HG02973 (cell line): ENCODE data around the gene TAF15.

Experiments
- ATAC-seq: cut with Tn5 transposase; IDR thresholded peaks from one replicate; pipeline ENCODE4 v1.9.1; 2021; ENCODE audit warnings: moderate library complexity; ENCODE audit not compliant: unreplicated experiment

Gene TAF15

DNA sequence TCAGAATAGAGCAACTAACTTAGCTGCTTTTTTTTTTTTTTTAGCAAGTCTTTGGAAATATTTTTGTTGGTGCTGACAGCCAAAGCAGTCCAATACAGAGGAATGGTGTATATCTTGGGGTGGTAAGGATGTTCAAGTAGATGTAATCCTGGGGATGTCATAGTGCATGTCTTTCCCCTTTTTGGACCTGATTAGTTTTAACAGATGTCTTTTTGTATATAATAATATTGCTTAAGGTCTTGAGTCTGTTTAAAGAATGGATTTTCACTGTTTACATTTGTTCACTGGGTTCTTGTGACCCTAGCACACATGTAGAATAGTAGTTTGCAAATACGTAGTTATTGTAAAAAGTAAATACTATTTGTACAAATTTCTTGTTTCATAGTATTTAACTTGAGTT, 7.9 kb downstream of the TAF15 start:
- ATAC-seq, result no peak

DNA sequence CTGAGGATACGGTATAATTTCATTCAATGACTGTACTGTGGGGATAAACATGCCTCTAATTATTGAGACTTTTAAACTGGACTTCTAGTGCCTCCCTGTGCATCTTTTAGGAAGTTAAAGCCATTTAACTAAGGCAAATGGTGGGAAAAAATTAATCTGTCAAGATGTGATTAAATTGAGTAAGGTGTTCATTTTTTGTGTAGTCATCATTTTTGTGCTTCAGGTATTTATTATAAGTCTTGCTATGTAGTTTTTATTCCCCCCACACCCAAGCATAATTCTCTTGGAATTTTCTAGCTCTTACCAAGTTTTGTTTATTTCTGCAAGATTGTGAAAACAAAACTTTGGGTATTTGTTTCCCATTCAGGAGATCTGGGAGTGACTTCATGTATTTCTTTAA, 10.2 kb downstream of the TAF15 start:
- ATAC-seq, result no peak

- ATAC-seq, result no peak
Observed at GRCh38 chr17:35821308-35821707, 12.0 kb downstream of the TAF15 start.

DNA sequence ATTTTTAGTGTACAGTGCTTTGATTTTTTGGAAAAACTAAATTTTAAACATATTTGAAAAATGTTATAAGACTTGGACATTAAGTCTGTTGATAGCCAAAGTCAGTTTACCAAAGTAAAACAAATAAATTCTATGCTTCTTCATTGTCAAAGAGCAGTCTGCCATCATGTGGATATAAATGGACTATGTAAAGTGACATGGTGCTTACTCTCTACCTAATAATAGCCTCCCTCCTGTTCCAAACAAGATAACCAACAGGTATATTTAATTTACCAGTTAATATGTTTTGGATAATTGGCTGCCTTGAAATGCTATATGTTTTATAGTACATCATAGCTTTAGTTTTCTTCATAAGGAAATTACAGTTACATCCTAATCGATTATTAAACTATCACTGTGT, 15.9 kb downstream of the TAF15 start:
- no peak for ATAC-seq

GRCh38 chr17:35841101-35841500, 31.8 kb downstream of the TAF15 start:
- no peak for ATAC-seq

GRCh38 chr17:35841505-35841904, 32.2 kb downstream of the TAF15 start:
- no peak for ATAC-seq

GRCh38 chr17:35842239-35842638, 33.0 kb downstream of the TAF15 start:
- ATAC-seq, result no peak

- ATAC-seq, result no peak
Observed at GRCh38 chr17:35843698-35844097, 34.4 kb downstream of the TAF15 start.

- ATAC-seq, result no peak
Observed at GRCh38 chr17:35844547-35844946, 35.3 kb downstream of the TAF15 start.

DNA sequence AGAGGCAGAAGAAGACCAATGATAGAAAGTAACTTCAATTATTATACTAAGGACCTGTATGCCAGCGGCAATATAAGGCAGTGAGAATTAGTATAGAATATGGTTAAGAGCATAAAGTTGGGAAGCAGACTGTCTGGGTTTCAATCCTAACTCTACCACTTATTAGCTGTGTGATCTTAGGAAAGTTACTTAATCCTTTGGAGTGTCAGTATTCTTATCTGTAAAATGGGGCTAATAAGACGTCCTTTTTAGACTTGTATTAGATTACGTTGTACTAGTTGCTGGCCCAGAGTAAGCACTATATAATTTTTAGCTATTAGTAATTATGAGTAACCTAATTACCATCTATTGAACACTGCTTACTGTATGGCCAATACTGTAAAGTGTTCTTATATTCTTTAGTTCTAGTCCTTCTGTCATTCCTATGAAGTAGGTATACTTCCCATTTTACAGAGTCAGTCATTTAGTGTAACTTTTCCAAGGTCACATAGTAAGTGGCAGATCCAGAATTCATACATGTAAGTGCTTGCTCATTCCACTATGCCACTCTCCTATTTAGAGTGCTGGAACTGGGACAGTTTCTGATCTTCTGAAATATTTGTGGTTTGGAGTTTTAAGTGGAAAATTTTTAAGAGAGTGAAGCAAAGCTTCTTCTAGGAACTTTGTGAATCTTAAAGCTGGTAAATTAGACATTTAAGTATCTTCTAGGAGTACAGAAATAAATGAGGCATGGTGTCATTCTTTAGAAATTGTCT, 36.9 kb downstream of the TAF15 start:
- ATAC-seq, result no peak

DNA sequence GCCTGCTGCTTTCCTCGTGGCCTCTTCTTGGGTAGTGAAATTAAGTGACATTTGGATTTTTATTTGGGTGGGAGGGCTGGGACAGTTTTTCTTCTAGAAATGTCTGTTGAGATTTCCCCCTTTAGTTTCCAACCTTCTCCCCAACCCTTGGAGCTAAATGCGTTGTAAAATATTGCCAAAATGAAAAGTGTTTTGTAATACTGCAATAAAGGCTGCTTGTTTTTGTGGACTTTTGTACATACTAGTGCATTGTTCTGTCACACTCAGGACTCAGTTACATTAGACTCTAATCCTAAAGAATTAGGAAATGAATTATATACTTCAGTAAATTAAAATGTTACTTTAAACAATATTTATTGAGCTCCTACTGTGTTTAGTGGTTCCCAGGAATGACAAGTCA, 37.7 kb downstream of the TAF15 start:
- no peak for ATAC-seq

- no peak for ATAC-seq
Observed at GRCh38 chr17:35847633-35848373, 38.5 kb downstream of the TAF15 start.

DNA sequence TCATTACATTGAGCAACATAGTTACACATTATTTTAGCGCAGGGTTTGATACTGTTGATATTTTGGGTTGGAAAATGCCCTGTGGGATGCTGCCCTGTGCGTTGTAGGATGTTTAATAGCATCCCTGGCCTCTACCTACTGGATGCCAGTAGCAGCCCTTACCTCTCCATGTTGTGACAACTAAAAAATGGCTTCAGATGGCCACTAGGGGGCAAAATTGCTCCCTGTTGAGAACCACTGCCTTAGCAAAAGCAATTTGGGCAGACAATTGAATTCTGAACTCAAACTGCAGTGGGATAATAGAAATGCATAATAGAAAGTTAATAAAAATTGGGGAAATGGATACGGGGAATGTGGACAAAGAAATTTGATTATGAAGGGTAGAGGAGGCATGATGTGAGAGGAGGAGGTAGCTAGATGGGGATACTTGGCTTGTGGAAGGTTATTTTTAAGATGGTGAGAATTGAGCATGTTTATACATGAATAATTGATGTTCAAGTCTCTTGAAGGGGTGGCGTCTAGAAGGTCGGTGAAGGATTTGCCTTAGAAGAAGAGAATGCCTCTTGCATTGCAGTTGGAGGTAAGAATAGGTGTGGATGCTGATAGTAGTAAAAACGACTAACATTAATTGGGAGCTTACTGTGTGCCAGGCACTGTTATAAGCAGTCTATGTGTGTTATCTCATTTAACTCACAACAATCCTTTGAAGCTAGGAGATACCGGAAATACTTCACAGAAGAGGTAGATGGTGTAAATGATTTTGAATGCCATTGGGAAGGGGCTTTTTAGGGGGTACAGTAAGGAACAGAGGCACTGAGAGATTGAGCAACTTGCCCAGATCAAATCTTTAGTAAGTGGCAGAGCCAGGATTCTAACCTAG, 40.4 kb downstream of the TAF15 start:
- ATAC-seq, result no peak

GRCh38 chr17:35855965-35856364, 46.7 kb downstream of the TAF15 start:
- ATAC-seq, result no peak

- ATAC-seq, result no peak
Observed at GRCh38 chr17:35856603-35857002, 47.3 kb downstream of the TAF15 start.

DNA sequence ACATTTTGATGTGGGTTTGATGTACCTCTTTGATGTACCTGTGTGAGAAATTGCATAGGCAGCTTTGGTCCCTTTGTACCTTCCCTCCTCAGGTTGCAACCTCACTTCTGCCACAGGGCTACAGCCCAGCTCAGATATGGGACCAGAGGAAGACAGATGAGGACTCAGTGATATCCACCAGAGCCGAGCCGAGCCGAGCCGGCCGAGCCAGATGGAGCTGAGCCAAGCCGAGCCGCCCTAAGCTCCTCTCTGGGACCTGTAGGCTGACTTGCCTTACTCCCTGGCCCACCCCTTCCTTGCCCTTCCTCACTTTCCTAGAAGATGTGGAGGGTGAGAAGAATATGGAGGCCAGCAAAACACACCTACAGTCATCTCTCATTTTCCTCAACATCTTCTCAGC, 55.6 kb downstream of the TAF15 start:
- ATAC-seq, result no peak

DNA sequence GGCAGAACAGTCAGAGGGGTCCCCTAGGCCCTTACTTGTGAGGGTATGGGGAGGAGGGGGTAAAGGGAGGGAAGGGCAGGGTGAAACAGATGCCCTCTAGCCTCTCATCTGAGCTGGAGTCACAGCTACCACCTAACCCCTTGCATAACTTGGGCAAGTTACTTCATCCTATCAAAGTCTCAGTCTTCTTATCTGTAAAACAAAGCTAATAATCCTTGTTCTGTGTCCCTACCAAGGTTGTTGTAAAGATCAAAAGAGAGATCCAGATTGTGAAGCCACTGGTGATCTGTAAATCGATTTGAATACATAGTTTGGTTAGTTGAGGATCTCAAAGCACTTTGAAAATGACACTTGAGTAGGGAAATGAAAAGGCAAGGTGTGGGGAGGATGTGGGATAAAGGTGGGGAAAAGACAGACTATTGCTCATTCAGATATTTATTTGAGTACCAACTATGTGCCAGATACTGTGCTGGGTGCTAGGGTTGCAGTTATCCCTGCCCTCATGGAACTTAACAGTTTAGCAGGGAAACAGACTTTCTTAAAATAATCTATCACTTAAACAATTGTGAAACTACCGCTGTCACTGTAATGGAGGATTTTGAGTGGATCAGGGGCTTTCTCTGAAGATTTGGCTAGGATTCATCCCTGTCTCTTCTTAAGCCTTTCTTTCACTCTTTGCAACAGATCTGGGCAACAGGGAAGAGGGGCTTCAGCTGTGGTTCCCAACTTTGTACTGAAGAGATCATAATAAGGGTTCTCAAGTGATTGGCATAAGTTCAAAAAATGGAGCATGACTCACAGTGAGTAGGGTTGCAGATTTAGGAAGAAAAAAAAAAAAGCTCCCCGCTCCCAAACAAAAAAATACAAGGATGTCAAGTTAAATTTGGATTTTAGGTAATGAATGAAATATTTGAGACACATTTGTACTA, 56.4 kb downstream of the TAF15 start:
- no peak for ATAC-seq

GRCh38 chr17:35866341-35866950, 57.2 kb downstream of the TAF15 start:
- ATAC-seq, result no peak

GRCh38 chr17:35867574-35867973, 58.3 kb downstream of the TAF15 start:
- ATAC-seq, result no peak

- ATAC-seq, result no peak
Observed at GRCh38 chr17:35868737-35869136, 59.5 kb downstream of the TAF15 start, which contains the start of gene HEATR9. Gene HEATR9 (minus strand): TSS chr17:35868891. CDS start chr17:35868742, 149 bp downstream.
